Neuronal stem cell (in vitro differentiated cells): ENCODE measurements around the gene NR2F1.
A peak's percentile ranks its signal among the peaks of the same experiment; 100 is the strongest.

Experiments used
- DNase-seq: peaks from one replicate; pipeline ENCODE4 v3.0.0-alpha.2; 2013; ENCODE audit warnings: low spot score
- H2AFZ ChIP-seq: one replicate; pipeline ENCODE4 v1.6.1; 2013; ENCODE audit warnings: mild to moderate bottlenecking, low read length, inconsistent platforms
- H2AK5ac ChIP-seq: 2 replicates; pipeline ENCODE4 v1.6.1; 2013; ENCODE audit warnings: low read depth, mild to moderate bottlenecking, inconsistent platforms, low read length, moderate library complexity, mixed read lengths
- H2BK120ac ChIP-seq: 2 replicates; pipeline ENCODE4 v1.6.1; 2013; ENCODE audit warnings: low read depth, mild to moderate bottlenecking, inconsistent platforms, low read length, moderate library complexity, mixed read lengths
- H2BK12ac ChIP-seq: one replicate; pipeline ENCODE4 v1.6.1; 2013; ENCODE audit warnings: low read length, inconsistent platforms
- H2BK15ac ChIP-seq: 2 replicates; pipeline ENCODE4 v1.6.1; 2013; ENCODE audit warnings: mild to moderate bottlenecking, low read length, inconsistent platforms, mixed read lengths
- H2BK5ac ChIP-seq: one replicate; pipeline ENCODE4 v1.6.1; 2013; ENCODE audit warnings: inconsistent platforms, mild to moderate bottlenecking, low read length, moderate library complexity
- H3K14ac ChIP-seq: one replicate; pipeline ENCODE4 v1.6.1; 2013; ENCODE audit warnings: low read length, inconsistent platforms
- H3K18ac ChIP-seq: 2 replicates; pipeline ENCODE4 v1.6.1; 2013; ENCODE audit warnings: low read length, inconsistent platforms
- H3K23ac ChIP-seq: 2 replicates; pipeline ENCODE4 v1.6.1; 2013; ENCODE audit warnings: low read depth, mild to moderate bottlenecking, mixed read lengths, low read length, inconsistent platforms; ENCODE audit not compliant: poor library complexity
- H3K27ac ChIP-seq: replicated peaks from 3 replicates; pipeline ENCODE4 v1.5.1; 2013; ENCODE audit warnings: low read length, inconsistent platforms
- H3K27me3 ChIP-seq, 3 experiments: 2 replicates each; pipeline ENCODE4 v1.6.1; 2013; ENCODE audit warnings: low read length in 3 of 3, mild to moderate bottlenecking in 2 of 3, inconsistent platforms in 1 of 3, low read depth in 1 of 3, mixed read lengths in 1 of 3, moderate library complexity in 1 of 3; ENCODE audit not compliant: control insufficient read depth in 3 of 3, insufficient read depth in 3 of 3
- H3K36me3 ChIP-seq, 2 donors: replicated peaks in 1 of 2; 2 replicates each; pipeline ENCODE4 v1.6.1; 2013; ENCODE audit warnings: low read length in 2 of 2; ENCODE audit not compliant: control insufficient read depth in 2 of 2, insufficient read depth in 2 of 2
- H3K4ac ChIP-seq: 2 replicates; pipeline ENCODE4 v1.6.1; 2013; ENCODE audit warnings: inconsistent platforms, mild to moderate bottlenecking, low read length, moderate library complexity
- H3K4me1 ChIP-seq, 2 donors: 1 replicate in 1 of 2; 2 replicates in 1 of 2; pipeline ENCODE4 v1.6.1; 2013; ENCODE audit warnings: low read length in 2 of 2, low read depth in 1 of 2; ENCODE audit not compliant: control insufficient read depth in 2 of 2, insufficient read depth in 1 of 2
- H3K4me2 ChIP-seq: one replicate; pipeline ENCODE4 v1.6.1; 2013; ENCODE audit warnings: mild to moderate bottlenecking, low read length, inconsistent platforms; ENCODE audit not compliant: insufficient read depth, poor library complexity, severe bottlenecking
- H3K4me3 ChIP-seq, 2 donors: 2 replicates each; pipeline ENCODE4 v1.5.1; 2013; ENCODE audit warnings: low read length in 2 of 2, mild to moderate bottlenecking in 2 of 2, inconsistent platforms in 1 of 2, moderate library complexity in 1 of 2
- H3K79me1 ChIP-seq: one replicate; pipeline ENCODE4 v1.6.1; 2013; ENCODE audit warnings: low read depth, mild to moderate bottlenecking, inconsistent platforms, low read length, moderate library complexity
- H3K9ac ChIP-seq: one replicate; pipeline ENCODE4 v1.6.1; 2013; ENCODE audit warnings: mild to moderate bottlenecking, low read depth, low read length, inconsistent platforms; ENCODE audit not compliant: poor library complexity
- H3K9me3 ChIP-seq, 2 donors: replicated peaks in 1 of 2; 2 replicates each; pipeline versions ENCODE3 to v1.6.1; 2013; ENCODE audit warnings: low read length in 2 of 2, mild to moderate bottlenecking in 2 of 2, inconsistent platforms in 1 of 2, low read depth in 1 of 2, mixed read lengths in 1 of 2, moderate library complexity in 1 of 2; ENCODE audit not compliant: control insufficient read depth in 2 of 2, insufficient read depth in 1 of 2
- H4K8ac ChIP-seq: one replicate; pipeline ENCODE4 v1.6.1; 2013; ENCODE audit warnings: low read depth, mild to moderate bottlenecking, inconsistent platforms, low read length, moderate library complexity
- H4K91ac ChIP-seq: one replicate; pipeline ENCODE4 v1.6.1; 2013; ENCODE audit warnings: low read length, low read depth, mild to moderate bottlenecking, inconsistent platforms; ENCODE audit not compliant: poor library complexity
- WGBS, 2 donors: extraction: QIAGEN DNeasy Blood & Tissue Kit; methylation state at CpG; one replicate each; pipeline ENCODE4 v1.1.7; 2013; ENCODE audit warnings: missing lambda C conversion rate in 2 of 2, mixed read lengths in 1 of 2; ENCODE audit not compliant: insufficient read length in 2 of 2, insufficient replicate concordance in 1 of 2; ENCODE audit errors: extremely low coverage in 2 of 2; 5-methylcytosine and 5-hydroxymethylcytosine counted together

Gene NR2F1

DNA sequence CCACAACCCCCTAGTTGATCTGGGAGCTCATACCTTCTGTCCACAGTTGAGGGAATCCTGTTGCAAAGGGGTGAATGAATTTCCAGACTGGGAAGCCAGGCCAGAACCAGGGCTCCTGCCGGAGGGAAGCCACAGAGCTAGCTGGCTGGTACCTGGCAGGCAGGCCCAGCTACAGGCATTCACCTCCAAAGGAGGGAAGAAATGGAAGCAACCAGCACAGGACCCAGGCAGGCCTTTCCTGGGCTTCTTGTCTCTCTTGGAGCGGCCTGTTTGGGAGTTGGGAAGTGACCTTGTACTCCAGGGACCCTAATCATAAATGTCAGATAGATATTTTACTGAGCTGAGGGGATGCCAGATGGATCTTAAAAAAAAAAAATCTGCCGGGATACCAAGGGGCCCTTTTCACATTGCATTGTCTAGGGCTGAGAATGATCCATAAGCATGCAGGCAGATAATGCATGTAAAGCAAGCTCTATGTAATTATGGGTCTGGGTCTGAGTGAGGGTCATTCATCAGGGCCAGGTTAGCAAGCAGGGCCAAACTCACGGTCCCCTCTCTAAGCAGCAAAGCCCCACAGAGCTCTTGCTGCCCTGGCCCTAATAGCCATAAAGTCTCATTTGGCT lies 8.4 kb downstream of the NR2F1 start:
- Histone ChIP-seq H2AFZ (no peak overlapping the region), H2BK12ac (no peak overlapping the region), H3K14ac (no peak overlapping the region), H2BK15ac (no peak overlapping the region), H3K23ac (no peak overlapping the region), H3K9me3 (peaks cover 6 to 26% of the 10 kb centered on the region in 2 donors), H3K4me3 (peak overlapping the region in 1 of 2 donors; percentile 97), H2BK120ac (no peak overlapping the region), H3K27ac (no peak overlapping the region), H3K79me1 (peaks cover 9% of the 10 kb centered on the region), H3K4me2 (no peak overlapping the region), H3K36me3 (peaks cover 18 to 94% of the 10 kb centered on the region in 2 donors), H3K4ac (no peak overlapping the region), H3K27me3 (peaks cover 0 to 52% (median 15%) of the 10 kb centered on the region in 3 experiments), H4K8ac (no peak overlapping the region), H3K4me1 (peaks cover 28% of the 10 kb centered on the region in 2 donors), H4K91ac (no peak overlapping the region), H3K9ac (no peak overlapping the region), H3K18ac (peak overlapping the region; percentile 62), H2AK5ac (no peak overlapping the region), H2BK5ac (no peak overlapping the region)
- WGBS, 2 donors: no CpG with 5 or more reads among the region's 4 CpGs
- no peak for DNase-seq

DNA sequence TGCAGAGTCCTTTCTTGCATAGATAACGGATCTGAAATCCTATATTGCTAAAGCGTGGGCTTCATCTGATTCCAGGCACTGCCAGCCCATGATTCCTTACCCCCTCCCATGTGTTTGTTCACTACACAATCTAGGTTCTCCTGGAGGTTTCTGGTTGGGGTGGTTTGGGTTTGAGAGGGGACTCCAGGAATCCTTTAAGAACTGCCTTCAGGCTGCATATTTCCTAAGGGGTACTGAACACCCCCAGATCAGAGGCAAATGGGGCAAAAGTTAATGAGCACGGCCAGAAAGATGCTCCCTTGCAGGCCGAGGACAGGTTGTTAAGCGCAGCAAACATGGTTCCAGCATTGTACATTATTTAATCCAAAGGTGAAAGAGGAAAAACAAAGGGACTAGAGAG lies 9.9 kb downstream of the NR2F1 start:
- Histone ChIP-seq H3K27me3 (peaks cover 0 to 63% (median 20%) of the 10 kb centered on the region in 3 experiments), H3K79me1 (peaks cover 8% of the 10 kb centered on the region), H4K91ac (no peak overlapping the region), H2BK15ac (no peak overlapping the region), H3K23ac (no peak overlapping the region), H3K27ac (no peak overlapping the region), H3K9ac (no peak overlapping the region), H2AFZ (no peak overlapping the region), H3K18ac (no peak overlapping the region), H2BK120ac (no peak overlapping the region), H3K36me3 (peaks cover 17 to 79% of the 10 kb centered on the region in 2 donors), H3K4me3 (no peak overlapping the region), H3K4me1 (peaks cover 26 to 29% of the 10 kb centered on the region in 2 donors), H3K4ac (no peak overlapping the region), H3K14ac (no peak overlapping the region), H2BK5ac (no peak overlapping the region), H3K4me2 (no peak overlapping the region), H4K8ac (no peak overlapping the region), H3K9me3 (peaks cover 6 to 26% of the 10 kb centered on the region in 2 donors), H2AK5ac (no peak overlapping the region), H2BK12ac (no peak overlapping the region)
- no CpG with 5 or more reads among the region's 5 CpGs for WGBS, 2 donors
- no peak for DNase-seq

DNA sequence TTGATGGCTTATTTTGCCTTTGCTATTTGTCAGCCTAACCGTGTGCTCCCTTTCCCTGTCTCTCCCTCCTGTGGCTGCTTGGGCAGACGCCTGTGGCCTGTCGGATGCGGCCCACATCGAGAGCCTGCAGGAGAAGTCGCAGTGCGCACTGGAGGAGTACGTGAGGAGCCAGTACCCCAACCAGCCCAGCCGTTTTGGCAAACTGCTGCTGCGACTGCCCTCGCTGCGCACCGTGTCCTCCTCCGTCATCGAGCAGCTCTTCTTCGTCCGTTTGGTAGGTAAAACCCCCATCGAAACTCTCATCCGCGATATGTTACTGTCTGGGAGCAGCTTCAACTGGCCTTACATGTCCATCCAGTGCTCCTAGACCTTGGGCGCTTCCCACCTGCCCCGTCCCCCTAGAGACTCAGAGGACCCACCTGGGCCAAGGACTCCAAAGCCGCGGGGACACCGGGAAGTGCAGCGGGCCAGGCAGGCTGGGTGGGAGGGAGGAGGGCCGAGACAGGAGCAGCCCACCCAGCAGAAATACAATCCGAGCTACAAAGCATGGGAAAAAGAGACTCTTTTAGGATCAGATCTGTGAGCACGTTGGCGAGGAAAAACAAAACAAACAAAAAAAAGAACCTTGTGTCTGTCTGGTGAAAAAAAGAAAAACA lies 10.6 kb downstream of the NR2F1 start:
- no CpG with 5 or more reads among the region's 30 CpGs for WGBS, 2 donors
- Histone ChIP-seq H2BK120ac (no peak overlapping the region), H3K18ac (peak overlapping the region; percentile 66), H3K36me3 (peaks cover 13 to 73% of the 10 kb centered on the region in 2 donors), H2AK5ac (no peak overlapping the region), H3K9me3 (peaks cover 4 to 26% of the 10 kb centered on the region in 2 donors), H3K23ac (no peak overlapping the region), H3K4me2 (no peak overlapping the region), H2BK5ac (no peak overlapping the region), H3K9ac (no peak overlapping the region), H2AFZ (no peak overlapping the region), H3K4me3 (peak overlapping the region in 1 of 2 donors; percentile 13), H2BK15ac (no peak overlapping the region), H3K4ac (no peak overlapping the region), H4K91ac (no peak overlapping the region), H4K8ac (no peak overlapping the region), H3K14ac (no peak overlapping the region), H3K79me1 (peaks cover 4% of the 10 kb centered on the region), H3K27me3 (peaks cover 0 to 65% (median 17%) of the 10 kb centered on the region in 3 experiments), H3K27ac (no peak overlapping the region), H2BK12ac (no peak overlapping the region), H3K4me1 (peaks cover 28 to 32% of the 10 kb centered on the region in 2 donors)
- no peak for DNase-seq
